Naive B cell (primary cell): ENCODE data around the gene NARS2. TPM values are rescaled to one million over a fixed set of nuclear protein-coding genes. Genes with fewer than 3 reads are reported as not detected.
"Not testable (repeated sequence)": the region's sequence is repeated elsewhere in the genome, so short reads cannot be mapped to it uniquely, and the experiment has no call there.

Source experiments
- ATAC-seq, 2 donors: fragments of 150-1000 bp; cut with Tn5 transposase; 2 replicates each; pipeline ENCODE4 v1.10.0; 2021; ENCODE audit warnings: low read depth in 2 of 2, mild to moderate bottlenecking in 2 of 2, moderate library complexity in 2 of 2
- DNase-seq: peaks from one replicate; pipeline ENCODE4 v3.0.0; 2022
- H3K27ac Mint-ChIP-seq, 6 donors: one replicate each; pipeline ENCODE4 v1.8.0; 2020 to 2022; ENCODE audit warnings: mild to moderate bottlenecking in 6 of 6, mixed read lengths in 6 of 6, moderate library complexity in 5 of 6, inconsistent platforms in 2 of 6
- H3K27me3 Mint-ChIP-seq, 3 donors: one replicate each; pipeline ENCODE4 v1.8.0; 2021 to 2022; ENCODE audit warnings: mixed read lengths in 3 of 3, mild to moderate bottlenecking in 1 of 3
- H3K36me3 Mint-ChIP-seq, 2 donors: one replicate each; pipeline ENCODE4 v1.8.0; 2020 to 2022; ENCODE audit warnings: mixed read lengths in 2 of 2, inconsistent platforms in 1 of 2, mild to moderate bottlenecking in 1 of 2
- H3K4me1 Mint-ChIP-seq, 3 donors: one replicate each; pipeline ENCODE4 v1.8.0; 2020 to 2022; ENCODE audit warnings: mixed read lengths in 3 of 3, inconsistent platforms in 1 of 3, mild to moderate bottlenecking in 1 of 3, moderate library complexity in 1 of 3
- H3K4me3 Mint-ChIP-seq, 8 donors: one replicate each; pipeline ENCODE4 v1.8.0; 2020 to 2022; ENCODE audit warnings: mild to moderate bottlenecking in 8 of 8, mixed read lengths in 8 of 8, moderate library complexity in 8 of 8, inconsistent platforms in 2 of 8
- H3K9me3 Mint-ChIP-seq, 7 donors: one replicate each; pipeline ENCODE4 v1.8.0; 2020 to 2022; ENCODE audit warnings: mixed read lengths in 7 of 7, mild to moderate bottlenecking in 5 of 7, inconsistent platforms in 2 of 7, moderate library complexity in 1 of 7
- polyA plus RNA-seq, 6 donors: library from polyadenylated mRNA; unstranded; fragments of 300-500 nt; fragmentation: Illumina TruSeq; gene quantifications; one replicate each; pipeline ENCODE4 v1.2.3, GENCODE V29; 2021; ENCODE audit warnings: low read depth in 6 of 6

NARS2 gene
- polyA plus RNA-seq, 6 donors from 2014 or later: 11.4 to 16.4 (median 15.3) TPM

GRCh38 chr11:78526497-78527146 lies 48.0 kb downstream of the NARS2 start:
- Mint-ChIP-seq H3K27me3 (no peaks in the 10 kb centered on the region), H3K36me3 (peaks cover 0 to 10% of the 10 kb centered on the region in 2 donors), H3K27ac (no peak overlapping the region), H3K4me1 (peaks cover 0 to 2% (median 0%) of the 10 kb centered on the region in 3 donors), H3K9me3 (no peaks in the 10 kb centered on the region), H3K4me3 (no peak overlapping the region)
- ATAC-seq (no peak), DNase-seq (no peak)

- Mint-ChIP-seq H3K9me3 (no peaks in the 10 kb centered on the region), H3K27me3 (no peaks in the 10 kb centered on the region), H3K27ac (no peak overlapping the region), H3K4me3 (no peak overlapping the region), H3K36me3 (peaks cover 0 to 10% of the 10 kb centered on the region in 2 donors), H3K4me1 (no peaks in the 10 kb centered on the region)
- ATAC-seq (no peak), DNase-seq (no peak)
Observed at GRCh38 chr11:78525720-78526119, 48.9 kb downstream of the NARS2 start.

GRCh38 chr11:78520230-78520629 lies 54.4 kb downstream of the NARS2 start:
- peaks cover 0 to 5% of the 10 kb centered on the region in 2 donors for H3K36me3 Mint-ChIP-seq
- no peak overlapping the region for H3K27ac Mint-ChIP-seq
- no peak for ATAC-seq
- H3K27me3 Mint-ChIP-seq: no peaks in the 10 kb centered on the region
- no peak overlapping the region for H3K4me3 Mint-ChIP-seq
- H3K4me1 Mint-ChIP-seq: no peaks in the 10 kb centered on the region
- H3K9me3 Mint-ChIP-seq: no peaks in the 10 kb centered on the region
- DNase-seq: no peak

DNA sequence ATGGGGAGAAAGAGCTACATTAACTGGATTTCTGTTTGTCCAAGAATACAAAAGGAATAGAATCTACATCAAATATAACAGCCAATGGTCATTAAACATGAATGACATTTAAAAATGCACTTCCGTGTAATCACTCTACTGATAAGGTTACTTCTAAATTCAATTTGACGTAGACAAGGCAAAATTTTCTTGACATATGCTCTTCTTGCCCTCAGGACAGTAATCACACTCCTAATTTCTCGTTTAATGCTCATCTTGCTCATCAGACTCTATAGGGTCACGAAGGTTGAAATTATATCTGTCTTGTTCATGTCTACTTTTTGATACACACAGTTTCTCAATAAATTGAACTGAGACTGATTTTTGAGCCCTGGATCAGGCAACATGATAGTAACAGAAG lies 58.4 kb downstream of the NARS2 start:
- Mint-ChIP-seq H3K4me1 (no peaks in the 10 kb centered on the region), H3K27ac (peak overlapping the region in 1 of 6 donors; percentile 70), H3K4me3 (no peak overlapping the region), H3K36me3 (peaks cover 9 to 13% of the 10 kb centered on the region in 2 donors), H3K27me3 (no peaks in the 10 kb centered on the region), H3K9me3 (no peaks in the 10 kb centered on the region)
- no peak for ATAC-seq
- DNase-seq: no peak

- H3K27ac Mint-ChIP-seq: no peak overlapping the region
- no peaks in the 10 kb centered on the region for H3K4me1 Mint-ChIP-seq
- H3K4me3 Mint-ChIP-seq: no peak overlapping the region
- ATAC-seq (no peak), DNase-seq (no peak)
- H3K9me3 Mint-ChIP-seq: peaks cover 0 to 8% (median 5%) of the 10 kb centered on the region in 7 donors
- no peaks in the 10 kb centered on the region for H3K27me3 Mint-ChIP-seq
- peaks cover 19 to 23% of the 10 kb centered on the region in 2 donors for H3K36me3 Mint-ChIP-seq
Observed at GRCh38 chr11:78514922-78515502, 59.7 kb downstream of the NARS2 start.

DNA sequence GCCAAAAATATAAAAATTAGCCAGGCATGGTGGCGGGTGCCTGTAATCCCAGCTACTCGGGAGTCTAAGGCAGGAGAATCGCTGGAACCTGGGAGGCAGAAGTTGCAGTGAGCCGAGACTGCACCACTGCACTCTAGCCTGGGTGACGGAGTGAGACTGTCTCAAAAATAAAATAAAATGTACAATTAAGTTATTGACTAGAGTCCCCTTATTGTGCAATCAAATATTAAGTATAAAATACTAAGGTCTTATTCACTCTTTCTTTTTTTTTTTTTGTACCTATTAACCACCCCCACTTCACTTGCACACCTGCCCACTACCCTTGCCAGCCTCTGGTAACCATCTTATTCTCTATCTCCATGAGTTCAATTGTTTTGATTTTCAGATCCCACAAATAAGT lies 61.6 kb downstream of the NARS2 start:
- H3K27me3 Mint-ChIP-seq, ATAC-seq, H3K4me3 Mint-ChIP-seq, DNase-seq, H3K27ac Mint-ChIP-seq, H3K4me1 Mint-ChIP-seq: not testable (repeated sequence)
- Mint-ChIP-seq H3K9me3 (peaks cover 0 to 13% (median 11%) of the 10 kb centered on the region in 7 donors), H3K36me3 (peaks cover 29 to 36% of the 10 kb centered on the region in 2 donors)

DNA sequence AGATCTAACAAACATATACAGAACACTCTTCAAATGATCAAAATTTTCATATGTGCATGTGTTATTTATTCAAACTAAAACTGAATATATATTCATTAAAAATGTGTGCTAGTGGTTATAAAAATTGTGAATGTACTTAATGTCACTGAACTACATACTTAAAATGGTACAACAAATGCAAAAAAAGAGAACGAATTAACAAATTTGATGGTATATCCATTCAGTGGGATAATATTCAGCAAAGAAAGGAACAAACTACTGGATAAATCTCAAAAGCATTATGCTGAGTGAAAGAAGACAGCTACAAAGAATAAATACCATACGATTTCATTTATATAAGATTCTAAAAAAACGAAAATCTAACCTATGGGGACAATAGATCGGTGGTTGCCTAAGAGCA lies 64.1 kb downstream of the NARS2 start:
- H3K9me3 Mint-ChIP-seq: peaks cover 0 to 13% (median 11%) of the 10 kb centered on the region in 7 donors
- no peak for ATAC-seq

GRCh38 chr11:78510025-78510596 lies 64.6 kb downstream of the NARS2 start:
- H3K4me1 Mint-ChIP-seq: peaks cover 0 to 4% (median 3%) of the 10 kb centered on the region in 3 donors
- peak overlapping the region in 1 of 6 donors; percentile 9 for H3K27ac Mint-ChIP-seq
- no peaks in the 10 kb centered on the region for H3K27me3 Mint-ChIP-seq
- H3K9me3 Mint-ChIP-seq: peaks cover 0 to 13% (median 11%) of the 10 kb centered on the region in 7 donors
- DNase-seq (no peak), ATAC-seq (no peak)
- H3K36me3 Mint-ChIP-seq: peaks cover 29 to 40% of the 10 kb centered on the region in 2 donors
- no peak overlapping the region for H3K4me3 Mint-ChIP-seq

More for the DNA sequence above, 64.1 kb downstream of the NARS2 start:
- DNase-seq: no peak
- no peak overlapping the region for H3K27ac Mint-ChIP-seq
- peaks cover 0 to 4% (median 3%) of the 10 kb centered on the region in 3 donors for H3K4me1 Mint-ChIP-seq
- H3K27me3 Mint-ChIP-seq: no peaks in the 10 kb centered on the region
- H3K36me3 Mint-ChIP-seq: peaks cover 29 to 40% of the 10 kb centered on the region in 2 donors
- peak overlapping the region in 1 of 8 donors; percentile 35 for H3K4me3 Mint-ChIP-seq

DNA sequence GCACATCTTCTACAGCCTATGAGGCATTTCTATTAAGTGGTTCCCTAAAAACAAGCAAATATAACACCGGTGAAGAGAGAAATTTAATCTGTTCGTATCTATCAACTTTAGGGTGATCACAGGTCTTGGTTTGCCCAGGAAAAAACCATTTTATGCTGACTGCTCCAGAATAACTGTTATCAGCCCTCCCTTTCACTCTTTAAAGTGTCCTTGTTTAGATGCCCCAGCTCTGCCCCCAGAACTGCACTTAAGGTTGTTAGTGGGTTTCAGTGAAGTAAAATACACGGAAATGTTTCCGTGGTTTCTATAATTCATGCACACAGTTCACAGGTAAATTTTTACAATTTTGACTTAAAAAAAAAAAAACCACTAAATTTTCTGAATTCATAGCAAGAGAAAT lies 70.0 kb downstream of the NARS2 start:
- Mint-ChIP-seq H3K27ac (peak overlapping the region in 1 of 6 donors; percentile 36), H3K4me1 (peaks cover 4 to 10% (median 6%) of the 10 kb centered on the region in 3 donors), H3K9me3 (peaks cover 0 to 4% (median 2%) of the 10 kb centered on the region in 7 donors), H3K27me3 (no peaks in the 10 kb centered on the region), H3K4me3 (no peak overlapping the region), H3K36me3 (peaks cover 8 to 14% of the 10 kb centered on the region in 2 donors)
- no peak for DNase-seq
- ATAC-seq: no peak

DNA sequence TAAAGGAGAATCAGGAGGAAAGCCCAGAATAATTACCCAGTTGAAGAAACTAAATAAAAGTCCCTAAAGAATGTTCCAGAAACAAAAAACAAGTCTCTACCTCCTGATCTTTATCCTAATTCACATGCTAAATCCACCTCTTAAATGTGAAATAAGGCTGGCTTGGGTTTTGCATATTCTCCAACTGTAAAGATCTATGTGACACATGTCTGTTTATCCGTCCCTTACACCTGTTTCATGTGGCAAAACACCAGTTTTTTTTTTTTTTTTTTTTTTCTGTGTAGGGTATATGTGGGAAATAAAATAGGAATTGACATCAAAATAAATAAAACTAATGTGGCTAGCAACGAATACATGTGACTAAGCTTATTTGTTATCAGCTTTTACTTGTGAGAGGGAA lies 70.5 kb downstream of the NARS2 start:
- Mint-ChIP-seq H3K4me3 (no peak overlapping the region), H3K27me3 (no peaks in the 10 kb centered on the region), H3K27ac (peak overlapping the region in 3 of 6 donors; percentile 36 to 53 (median 47)), H3K9me3 (peaks cover 0 to 2% (median 0%) of the 10 kb centered on the region in 7 donors), H3K36me3 (peaks cover 7 to 11% of the 10 kb centered on the region in 2 donors), H3K4me1 (peaks cover 4 to 10% (median 6%) of the 10 kb centered on the region in 3 donors)
- ATAC-seq (no peak), DNase-seq (no peak)

DNA sequence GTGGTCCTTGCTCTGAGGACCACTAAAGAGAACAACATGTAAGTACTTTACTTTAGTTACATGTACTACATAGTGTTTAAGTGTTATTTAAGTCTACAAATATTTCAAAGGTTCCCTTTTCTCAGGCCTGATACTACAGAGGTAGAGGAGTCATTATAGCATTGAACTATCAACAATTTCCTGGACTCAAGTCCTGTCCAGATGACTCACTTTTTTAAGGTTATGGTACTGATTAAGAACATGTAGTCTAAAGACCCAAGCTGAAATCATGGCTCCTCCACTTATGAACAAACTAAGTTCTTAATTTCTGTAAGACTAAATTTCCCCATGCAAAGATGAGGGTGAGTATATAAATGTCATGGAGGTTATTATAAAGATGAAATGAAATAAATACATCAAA lies 74.7 kb downstream of the NARS2 start:
- Mint-ChIP-seq H3K27ac (peak overlapping the region in 1 of 6 donors; percentile 16), H3K36me3 (no peaks in the 10 kb centered on the region), H3K4me1 (peaks cover 3 to 10% (median 3%) of the 10 kb centered on the region in 3 donors), H3K27me3 (no peaks in the 10 kb centered on the region), H3K9me3 (no peaks in the 10 kb centered on the region), H3K4me3 (no peak overlapping the region)
- DNase-seq: no peak
- ATAC-seq: no peak

DNA sequence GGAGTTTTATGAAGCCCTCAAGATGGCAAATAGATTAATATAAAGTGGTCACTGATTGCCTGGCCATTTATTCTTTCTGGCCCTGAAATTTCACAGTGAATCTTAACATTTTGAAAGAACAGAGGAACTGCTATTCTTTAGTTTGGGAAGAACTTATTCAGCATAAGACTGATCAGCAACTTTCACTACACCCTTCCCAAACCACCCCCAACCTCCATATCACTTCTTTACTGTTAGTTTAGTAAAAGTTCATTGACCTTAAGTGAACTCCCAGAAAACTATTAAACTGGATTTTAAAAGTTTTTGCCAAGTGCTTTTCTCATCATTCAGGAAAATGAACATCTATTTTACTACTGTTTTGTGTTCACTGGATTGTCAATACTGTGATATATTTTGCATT lies 77.4 kb downstream of the NARS2 start:
- DNase-seq (no peak), ATAC-seq (no peak)
- no peak overlapping the region for H3K27ac Mint-ChIP-seq
- no peaks in the 10 kb centered on the region for H3K9me3 Mint-ChIP-seq
- H3K4me1 Mint-ChIP-seq: peaks cover 0 to 3% (median 0%) of the 10 kb centered on the region in 3 donors
- no peaks in the 10 kb centered on the region for H3K36me3 Mint-ChIP-seq
- no peak overlapping the region for H3K4me3 Mint-ChIP-seq
- H3K27me3 Mint-ChIP-seq: no peaks in the 10 kb centered on the region

DNA sequence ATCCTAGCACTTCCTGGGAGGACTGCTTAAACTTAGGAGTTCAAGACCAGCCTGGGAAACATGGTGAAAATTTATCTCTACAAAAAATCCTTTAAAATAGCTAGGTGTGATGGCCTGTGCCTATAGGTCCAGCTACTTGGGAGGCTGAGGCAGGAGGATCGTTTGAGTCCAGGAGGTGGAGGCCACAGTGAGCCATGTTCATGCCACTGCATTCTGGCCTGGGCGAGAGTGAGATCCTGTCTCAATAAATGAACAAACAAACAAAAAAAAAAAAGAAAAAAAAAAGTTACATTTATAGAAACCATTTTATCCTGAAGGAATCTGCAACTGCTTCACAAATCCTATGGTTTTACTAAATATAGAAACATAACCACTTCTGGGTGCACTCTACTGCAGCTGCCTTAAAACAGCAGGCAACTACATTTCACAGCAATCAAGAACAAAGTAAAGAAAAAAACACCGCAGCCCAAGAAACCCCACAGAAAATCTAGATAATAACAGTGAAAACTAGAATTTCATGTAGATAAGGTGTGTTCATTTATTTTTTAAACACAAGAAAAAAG lies 81.2 kb downstream of the NARS2 start:
- Mint-ChIP-seq H3K27ac (no peak overlapping the region), H3K4me3 (no peak overlapping the region), H3K4me1 (peaks cover 0 to 7% (median 0%) of the 10 kb centered on the region in 3 donors), H3K36me3 (peaks cover 7 to 14% of the 10 kb centered on the region in 2 donors), H3K9me3 (no peaks in the 10 kb centered on the region), H3K27me3 (no peaks in the 10 kb centered on the region)
- ATAC-seq: no peak
- no peak for DNase-seq
